Left lung (tissue), 10 donors: ENCODE data around the gene DGUOK. TPM values are rescaled to one million over a fixed set of nuclear protein-coding genes. Genes with fewer than 3 reads are reported as not detected.

ENCODE experiments used
- ATAC-seq: fragments of 200-7000 bp; cut with Tn5 transposase; one replicate; pipeline ENCODE4 v1.9.1; 2020; ENCODE audit warnings: moderate library complexity
- DNase-seq, 4 donors: peaks; one replicate each; pipeline ENCODE4 v3.0.0-alpha.2; 2013 to 2020
- H3K27ac ChIP-seq, 2 donors: fragments of 200-600 bp; sonication (generic) in 1 of 2; one replicate each; pipeline versions ENCODE4 v1.5.0 to v1.8.0; 2020 to 2021
- H3K27me3 ChIP-seq, 2 donors: fragments of 200-600 bp; sonication (generic) in 1 of 2; one replicate each; pipeline versions ENCODE4 v1.5.0 to v1.8.0; 2020 to 2021
- H3K36me3 ChIP-seq, 2 donors: fragments of 200-600 bp; sonication (generic) in 1 of 2; one replicate each; pipeline versions ENCODE4 v1.5.0 to v1.8.0; 2020 to 2021
- H3K4me1 ChIP-seq, 2 donors: fragments of 200-600 bp; one replicate each; pipeline ENCODE4 v1.8.0; 2021
- H3K4me3 ChIP-seq, 2 donors: fragments of 200-600 bp; sonication (generic) in 1 of 2; one replicate each; pipeline versions ENCODE4 v1.5.0 to v1.8.0; 2020 to 2021; ENCODE audit warnings: mild to moderate bottlenecking in 1 of 2
- H3K9me3 ChIP-seq, 2 donors: fragments of 200-600 bp; sonication (generic) in 1 of 2; one replicate each; pipeline versions ENCODE4 v1.5.0 to v1.8.0; 2020 to 2021
- intact Hi-C, 2 donors: fragments of 100-400 bp; cut with DNase I; formaldehyde crosslinking; loops; one replicate each; pipeline versions ENCODE4 v1.11.2 to v1.14.2; 2022
- polyA plus RNA-seq, 6 donors: library from polyadenylated mRNA; unstranded; fragments of 120-200 nt; gene quantifications; one replicate each; pipeline ENCODE4 v1.2.1, GENCODE V29; 2013; ENCODE audit not compliant: insufficient read length in 6 of 6
- total RNA-seq, 2 donors: library from RNA; stranded (reverse); fragmentation: NEBNext Ultra II Directional; extraction: Animal tissue kit (Norgen Biotek cat#: 25700); gene quantifications; one replicate each; pipeline ENCODE4 v1.2.1, GENCODE V29; 2021
- TF ChIP-seq, protein P1 (sequence below), 2 donors: fragments of 200-600 bp; sonication (generic) in 1 of 2; IDR thresholded peaks; one replicate each; pipeline versions ENCODE4 v1.5.0 to v1.8.0; 2021; ENCODE audit warnings: antibody characterized with exemption in 2 of 2
- donor health status: DM: no; HTN: yes; CAD: no.
- donor health status: DM: no; HTN: no; CAD: no.

DGUOK gene
- total and polyA plus RNA-seq, 8 donors = 32.1 to 64.5 (median 60.3) TPM

DNA sequence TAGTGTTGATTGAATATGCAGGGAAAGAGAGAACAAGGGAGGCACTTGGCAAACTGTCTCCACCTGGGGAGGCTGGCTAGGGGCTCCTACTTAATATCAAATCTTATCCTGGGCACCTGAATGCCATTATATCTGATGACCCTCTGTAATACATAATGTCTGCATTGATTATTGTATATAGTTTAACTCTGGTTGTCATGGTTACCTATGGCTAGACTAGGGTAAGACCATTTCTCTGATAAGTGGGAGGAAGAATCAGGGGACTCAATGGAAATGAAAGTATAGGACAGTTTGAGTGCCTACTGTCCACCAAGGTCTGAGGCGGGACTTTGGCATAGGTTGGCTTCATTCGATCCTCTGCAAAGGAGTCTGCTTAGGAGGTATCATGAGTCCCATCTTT lies 50.8 kb downstream of the DGUOK start:
- Histone ChIP-seq H3K9me3 (no peaks in the 10 kb centered on the region), H3K27me3 (no peaks in the 10 kb centered on the region), H3K36me3 (no peaks in the 10 kb centered on the region), H3K4me1 (peaks cover 18 to 51% of the 10 kb centered on the region in 2 donors), H3K27ac (no peak overlapping the region), H3K4me3 (no peak overlapping the region)
- ATAC-seq = no peak
- DNase-seq = no peak
- TF ChIP-seq, protein P1, sequence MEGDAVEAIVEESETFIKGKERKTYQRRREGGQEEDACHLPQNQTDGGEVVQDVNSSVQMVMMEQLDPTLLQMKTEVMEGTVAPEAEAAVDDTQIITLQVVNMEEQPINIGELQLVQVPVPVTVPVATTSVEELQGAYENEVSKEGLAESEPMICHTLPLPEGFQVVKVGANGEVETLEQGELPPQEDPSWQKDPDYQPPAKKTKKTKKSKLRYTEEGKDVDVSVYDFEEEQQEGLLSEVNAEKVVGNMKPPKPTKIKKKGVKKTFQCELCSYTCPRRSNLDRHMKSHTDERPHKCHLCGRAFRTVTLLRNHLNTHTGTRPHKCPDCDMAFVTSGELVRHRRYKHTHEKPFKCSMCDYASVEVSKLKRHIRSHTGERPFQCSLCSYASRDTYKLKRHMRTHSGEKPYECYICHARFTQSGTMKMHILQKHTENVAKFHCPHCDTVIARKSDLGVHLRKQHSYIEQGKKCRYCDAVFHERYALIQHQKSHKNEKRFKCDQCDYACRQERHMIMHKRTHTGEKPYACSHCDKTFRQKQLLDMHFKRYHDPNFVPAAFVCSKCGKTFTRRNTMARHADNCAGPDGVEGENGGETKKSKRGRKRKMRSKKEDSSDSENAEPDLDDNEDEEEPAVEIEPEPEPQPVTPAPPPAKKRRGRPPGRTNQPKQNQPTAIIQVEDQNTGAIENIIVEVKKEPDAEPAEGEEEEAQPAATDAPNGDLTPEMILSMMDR (IDR thresholded peaks at IDR 0.05) = no peak
- intact Hi-C loops = no loop called here

DNA sequence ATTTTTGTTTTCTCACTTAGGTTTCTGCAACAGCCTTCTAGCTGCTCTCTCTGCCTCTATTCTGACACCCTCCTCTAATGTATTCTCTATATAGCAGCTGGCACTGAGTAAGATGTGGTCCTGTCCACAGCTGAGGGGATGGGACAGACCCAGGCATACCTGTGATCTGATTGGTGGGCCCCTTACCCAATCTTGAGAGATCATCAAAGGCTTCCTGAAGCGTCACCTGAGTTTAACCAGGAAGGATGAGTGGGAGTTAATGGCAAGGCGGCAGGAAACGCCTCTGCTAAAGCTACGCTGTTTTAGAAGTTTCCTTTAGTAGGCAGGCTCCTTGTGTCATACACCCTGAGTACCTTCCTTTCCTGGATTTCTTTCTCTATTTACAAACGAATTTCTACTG lies 52.3 kb downstream of the DGUOK start:
- H3K4me3 ChIP-seq = no peak overlapping the region
- peak overlapping the region in 1 of 2 donors; percentile 69 for H3K27ac ChIP-seq
- H3K9me3 ChIP-seq = no peaks in the 10 kb centered on the region
- TF ChIP-seq, protein P1 (IDR thresholded peaks at IDR 0.05) = no peak
- intact Hi-C loops = no loop called here
- peaks cover 21 to 57% of the 10 kb centered on the region in 2 donors for H3K4me1 ChIP-seq
- no peaks in the 10 kb centered on the region for H3K36me3 ChIP-seq
- no peaks in the 10 kb centered on the region for H3K27me3 ChIP-seq
- ATAC-seq = no peak
- no peak for DNase-seq

DNA sequence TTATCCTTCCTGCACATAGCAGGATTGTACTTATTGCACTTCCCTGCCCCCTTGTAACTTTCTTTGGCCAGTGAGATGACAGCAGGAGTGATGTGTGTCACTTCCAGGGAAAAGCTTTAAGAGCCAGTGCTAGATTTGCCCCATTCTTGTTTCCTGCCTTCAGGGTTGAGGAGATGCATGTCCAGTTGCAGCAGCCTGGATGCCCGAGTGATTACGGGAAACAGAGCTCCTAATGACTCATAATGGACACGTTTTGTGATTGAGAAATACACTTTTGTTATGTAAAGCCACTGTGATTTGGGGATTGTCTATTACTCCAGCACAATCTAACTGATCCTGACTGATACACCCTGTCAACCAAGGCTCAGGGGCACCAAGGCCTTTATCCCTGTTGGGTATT lies 53.0 kb downstream of the DGUOK start:
- ATAC-seq = peak; percentile 6

DNA sequence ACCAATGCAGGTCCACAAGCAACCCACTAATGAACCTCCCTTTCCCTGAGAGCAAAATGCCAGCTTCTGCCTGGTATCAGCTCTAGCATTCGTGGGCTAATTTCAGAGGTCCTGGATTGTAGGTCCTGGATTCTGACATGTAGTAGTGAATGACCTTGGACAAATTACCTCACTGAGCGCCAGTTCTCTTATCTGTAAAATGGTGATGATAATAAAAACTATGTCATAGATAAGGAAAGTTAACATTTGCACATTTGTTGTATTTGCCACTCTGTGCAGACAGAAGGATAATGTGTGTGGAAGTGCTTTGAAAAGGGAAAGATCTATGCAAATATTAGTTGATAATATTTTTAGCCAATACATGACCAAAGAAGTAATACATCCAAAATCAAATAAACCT lies 53.9 kb downstream of the DGUOK start:
- DNase-seq (no peak), ATAC-seq (no peak)
- Histone ChIP-seq H3K27ac (no peak overlapping the region), H3K4me3 (peak overlapping the region in 1 of 2 donors; percentile 38), H3K36me3 (no peaks in the 10 kb centered on the region), H3K9me3 (no peaks in the 10 kb centered on the region), H3K4me1 (peaks cover 25 to 63% of the 10 kb centered on the region in 2 donors), H3K27me3 (no peaks in the 10 kb centered on the region)
- intact Hi-C loops = loop anchor here in 1 of 2 donors (10.0 kb wide), 1 partner anchor 56 kb away; the partner anchor contains the start of gene DGUOK
- TF ChIP-seq, protein P1 (IDR thresholded peaks at IDR 0.05) = no peak

More for the DNA sequence above, 53.0 kb downstream of the DGUOK start:
- no peak overlapping the region for H3K4me3 ChIP-seq
- DNase-seq = no peak
- H3K4me1 ChIP-seq = peaks cover 25 to 62% of the 10 kb centered on the region in 2 donors
- no peaks in the 10 kb centered on the region for H3K36me3 ChIP-seq
- intact Hi-C loops = loop anchor here in 1 of 2 donors (10.0 kb wide), 1 partner anchor 55 kb away; the partner anchor contains the start of gene DGUOK
- peak overlapping the region in 1 of 2 donors; percentile 69 for H3K27ac ChIP-seq
- TF ChIP-seq, protein P1 (IDR thresholded peaks at IDR 0.05) = no peak
- no peaks in the 10 kb centered on the region for H3K27me3 ChIP-seq
- H3K9me3 ChIP-seq = no peaks in the 10 kb centered on the region

DNA sequence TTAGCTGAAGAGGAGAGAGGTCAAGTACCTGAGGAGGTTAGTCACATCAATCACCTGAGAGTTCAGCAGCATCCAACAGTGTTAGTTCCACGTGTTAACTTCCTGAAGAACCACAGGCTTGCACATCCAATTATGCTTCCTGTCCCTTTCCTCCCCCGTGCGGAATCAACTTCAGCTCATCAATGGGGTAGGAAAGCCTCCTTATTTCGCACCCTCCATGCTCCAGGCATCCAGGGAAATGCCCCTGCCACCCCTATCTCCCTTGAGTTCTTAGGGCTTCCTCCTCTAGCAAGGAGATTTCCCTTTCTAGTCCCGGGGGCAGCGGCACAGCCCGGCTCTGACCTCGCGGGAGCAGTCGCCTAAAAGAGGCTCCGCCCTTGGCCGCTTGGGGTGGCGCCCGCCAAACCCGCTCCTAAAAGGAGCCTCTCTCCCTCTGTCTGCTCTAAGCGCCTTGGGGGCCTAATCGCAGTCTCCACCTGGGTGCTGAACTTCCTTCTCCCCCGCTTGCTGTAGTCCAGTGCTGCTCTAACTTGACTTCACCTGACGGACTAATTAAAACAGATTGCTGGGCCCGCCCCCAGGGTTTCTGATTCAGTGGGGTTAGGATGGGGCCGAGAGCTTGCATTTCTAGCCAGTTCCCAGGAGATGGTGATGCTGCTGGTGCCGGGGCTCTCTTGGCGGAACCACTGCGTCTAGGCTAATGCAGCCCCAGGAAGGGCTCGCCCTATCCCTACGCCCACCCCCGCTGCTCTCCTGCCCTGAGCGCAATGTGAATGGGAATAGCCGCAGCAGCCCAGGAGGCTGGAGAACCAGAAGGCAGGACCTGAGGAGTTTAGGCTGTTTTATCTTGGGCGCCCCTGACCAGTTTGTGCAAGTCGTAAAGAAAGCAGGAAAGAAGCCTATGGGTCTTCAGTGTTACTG lies 54.7 kb downstream of the DGUOK start:
- Histone ChIP-seq H3K36me3 (peaks cover 0 to 5% of the 10 kb centered on the region in 2 donors), H3K4me3 (peak overlapping the region; percentile 16 to 38), H3K27me3 (no peaks in the 10 kb centered on the region), H3K4me1 (peaks cover 25 to 70% of the 10 kb centered on the region in 2 donors), H3K27ac (peak overlapping the region; percentile 13 to 58), H3K9me3 (no peaks in the 10 kb centered on the region)
- TF ChIP-seq, protein P1 (IDR thresholded peaks at IDR 0.05) = no peak
- peak; percentile 14 for ATAC-seq
- intact Hi-C loops = loop anchor here in 1 of 2 donors (10.0 kb wide), 1 partner anchor 57 kb away; the partner anchor contains the start of gene DGUOK
- DNase-seq = peak in 2 of 4 donors; percentile 63 to 92
